GM21390 (cell line): ENCODE data around the gene EPHA8.

Experiments used
- ATAC-seq: cut with Tn5 transposase; IDR thresholded peaks from one replicate; pipeline ENCODE4 v1.9.1; 2021; ENCODE audit not compliant: unreplicated experiment

EPHA8 gene

GRCh38 chr1:22613572-22613918 is 50.3 kb downstream of the EPHA8 start:
- no peak for ATAC-seq

GRCh38 chr1:22613951-22614350 is 50.7 kb downstream of the EPHA8 start:
- no peak for ATAC-seq

- ATAC-seq, result no peak
These were observed 52.6 kb downstream of the EPHA8 start for GRCh38 chr1:22615886-22616285.

- no peak for ATAC-seq
These were observed 53.3 kb downstream of the EPHA8 start for GRCh38 chr1:22616571-22616970.

GRCh38 chr1:22618056-22618455 is 54.8 kb downstream of the EPHA8 start:
- no peak for ATAC-seq

- no peak for ATAC-seq
These were observed 56.0 kb downstream of the EPHA8 start for GRCh38 chr1:22619252-22619651.

- no peak for ATAC-seq
These were observed 56.5 kb downstream of the EPHA8 start for GRCh38 chr1:22619798-22620197.

GRCh38 chr1:22621761-22622160 is 58.5 kb downstream of the EPHA8 start:
- ATAC-seq, result no peak

GRCh38 chr1:22625262-22625925 is 62.1 kb downstream of the EPHA8 start:
- no peak for ATAC-seq

- ATAC-seq, result no peak
These were observed 63.2 kb downstream of the EPHA8 start for GRCh38 chr1:22626237-22627157.

GRCh38 chr1:22627331-22627730 is 64.0 kb downstream of the EPHA8 start:
- ATAC-seq, result no peak

- no peak for ATAC-seq
These were observed 65.6 kb downstream of the EPHA8 start for GRCh38 chr1:22628698-22629444.

- no peak for ATAC-seq
These were observed 66.6 kb downstream of the EPHA8 start for GRCh38 chr1:22629886-22630285.

GRCh38 chr1:22633697-22634463 is 70.6 kb downstream of the EPHA8 start:
- no peak for ATAC-seq

- no peak for ATAC-seq
These were observed 72.1 kb downstream of the EPHA8 start for GRCh38 chr1:22635436-22635835.

- no peak for ATAC-seq
These were observed 73.1 kb downstream of the EPHA8 start, which contains the start of gene C1QA for GRCh38 chr1:22636353-22636752. Gene C1QA (plus strand): TSS chr1:22636628. CDS start chr1:22637617, 989 bp downstream.

- ATAC-seq, result no peak
These were observed 73.6 kb downstream of the EPHA8 start for GRCh38 chr1:22636927-22637326.

- ATAC-seq, result no peak
These were observed 74.7 kb downstream of the EPHA8 start for GRCh38 chr1:22637907-22638445.

GRCh38 chr1:22638476-22639234 is 75.4 kb downstream of the EPHA8 start:
- ATAC-seq, result no peak

- no peak for ATAC-seq
These were observed 76.0 kb downstream of the EPHA8 start for GRCh38 chr1:22639286-22639685.
